Activated CD4-positive, alpha-beta T cell treated with anti-CD3 and anti-CD28 coated beads, Interleukin-10, Interleukin-2, amounts not matched to agents 100 ng/mL and 50 ng/mL, durations not matched to agents 16 hours and 8 hours (primary cell): ENCODE results near the gene TMCO6.

ENCODE experiments used
- DNase-seq: peaks from one replicate; pipeline ENCODE4 v3.0.0-alpha.2; 2020

The TMCO6 gene

GRCh38 chr5:140674211-140674610 is 35.0 kb downstream of the TMCO6 start:
- DNase-seq = no peak

GRCh38 chr5:140674629-140675028 is 35.4 kb downstream of the TMCO6 start:
- no peak for DNase-seq

GRCh38 chr5:140677947-140678346 is 38.7 kb downstream of the TMCO6 start:
- no peak for DNase-seq

GRCh38 chr5:140678993-140679392 is 39.7 kb downstream of the TMCO6 start:
- DNase-seq = no peak

- DNase-seq = no peak
Observed at GRCh38 chr5:140690376-140690932, 51.2 kb downstream of the TMCO6 start.

- peak; percentile 95 for DNase-seq
Observed at GRCh38 chr5:140690941-140691924, 52.0 kb downstream of the TMCO6 start, which contains the start of the genes HARS1 and HARS2. HARS1 (minus strand) TSS chr5:140691370; CDS start chr5:140691304, 66 bp downstream. HARS2 (plus strand) TSS chr5:140691455; CDS start chr5:140691649, 194 bp downstream.

GRCh38 chr5:140694276-140694675 is 55.0 kb downstream of the TMCO6 start:
- DNase-seq = no peak
